Endothelial cell of umbilical vein (primary cell): ENCODE measurements around the gene CTNS. TPM values are rescaled to one million over a fixed set of nuclear protein-coding genes. Genes with fewer than 3 reads are reported as not detected.

ENCODE experiments used
- BruUV-seq: library from RNA; stranded (reverse); fragments of 400-500 nt; replicated peaks from 2 replicates; lab custom pipeline; 2021; lab: Mats Ljungman, UMichigan
- CTCF ChIA-PET: fragments of 300-600, 350-600 bp; sonication (Branson Sonifier 250); formaldehyde crosslinking; loops from one replicate; lab custom pipeline; 2021; ENCODE audit warnings: antibody characterized with exemption, inconsistent platforms; lab: Charles Lee
- POLR2A ChIA-PET: fragments of 300-600, 350-600 bp; sonication (Branson Sonifier 250); formaldehyde crosslinking; loops from one replicate; lab custom pipeline; 2021; ENCODE audit warnings: antibody characterized with exemption, inconsistent platforms; lab: Charles Lee
- DNase-seq: peaks from one replicate; pipeline ENCODE4 v3.0.0-alpha.2; 2011; ENCODE audit warnings: low read depth, low spot score
- FAIRE-seq: peaks from 2 replicates; lab custom pipeline; 2011; peaks lifted over from hg19 to GRCh38; lab: Jason Lieb, UNC
- H2AFZ ChIP-seq: 2 replicates; pipeline ENCODE4 v1.6.0; 2012; ENCODE audit warnings: low read depth, low read length, control low read depth, inconsistent platforms
- H3K27ac ChIP-seq: 2 replicates; pipeline ENCODE4 v1.5.1; 2011; ENCODE audit warnings: low read depth, mild to moderate bottlenecking, control low read depth, low read length, moderate library complexity; ENCODE audit not compliant: insufficient read depth
- H3K27me3 ChIP-seq, 2 experiments: 2 replicates each; pipeline versions ENCODE4 v1.6.0 to v1.6.1; 2011; ENCODE audit warnings: low read length in 2 of 2, mixed read lengths in 1 of 2; ENCODE audit not compliant: control insufficient read depth in 2 of 2, insufficient read depth in 2 of 2
- H3K36me3 ChIP-seq, 2 experiments: 2 replicates in 1 of 2; 3 replicates in 1 of 2; pipeline ENCODE4 v1.5.1; 2011; ENCODE audit warnings: low read length in 2 of 2, mild to moderate bottlenecking in 1 of 2, moderate library complexity in 1 of 2; ENCODE audit not compliant: control insufficient read depth in 2 of 2, insufficient read depth in 2 of 2; ENCODE audit errors: extremely low read depth in 1 of 2
- H3K4me1 ChIP-seq: 3 replicates; pipeline ENCODE4 v1.5.1; 2011; ENCODE audit warnings: mild to moderate bottlenecking, low read length; ENCODE audit not compliant: control insufficient read depth, insufficient read depth; ENCODE audit errors: extremely low read depth
- H3K4me2 ChIP-seq: 2 replicates; pipeline ENCODE4 v1.6.1; 2011; ENCODE audit warnings: low read length, control low read depth, mixed read lengths; ENCODE audit not compliant: insufficient read depth
- H3K4me3 ChIP-seq, 3 experiments: fragments of 200-600 bp in 1 of 3; sonication (generic), shearing (Covaris generic) in 1 of 3; replicated peaks in 1 of 3; 2 replicates each; pipeline ENCODE4 v1.5.1; 2011 to 2016; ENCODE audit warnings: control low read depth in 3 of 3, low read length in 3 of 3, mild to moderate bottlenecking in 2 of 3, inconsistent platforms in 1 of 3, low read depth in 1 of 3, moderate library complexity in 1 of 3; ENCODE audit not compliant: insufficient read depth in 1 of 3
- H3K79me2 ChIP-seq: 2 replicates; pipeline ENCODE4 v1.6.0; 2012; ENCODE audit warnings: low read length, inconsistent platforms; ENCODE audit not compliant: control insufficient read depth, insufficient read depth
- H3K9ac ChIP-seq: replicated peaks from 2 replicates; pipeline ENCODE3; 2011; ENCODE audit warnings: low read length, control low read depth; ENCODE audit not compliant: insufficient read depth; ENCODE audit errors: extremely low read depth
- H3K9me1 ChIP-seq: replicated peaks from 3 replicates; pipeline ENCODE4 v1.6.0; 2011; ENCODE audit warnings: mild to moderate bottlenecking, low read length; ENCODE audit not compliant: control insufficient read depth, insufficient read depth; ENCODE audit errors: extremely low read depth
- H3K9me3 ChIP-seq: replicated peaks from 2 replicates; pipeline ENCODE4 v1.5.1; 2012; ENCODE audit warnings: low read length, inconsistent platforms; ENCODE audit not compliant: control insufficient read depth, insufficient read depth
- H4K20me1 ChIP-seq: replicated peaks from 2 replicates; pipeline ENCODE3; 2011; ENCODE audit warnings: mild to moderate bottlenecking, low read length; ENCODE audit not compliant: control insufficient read depth, insufficient read depth; ENCODE audit errors: extremely low read depth
- CTCF ChIP-seq, 2 donors: IDR thresholded peaks; 1 replicate in 1 of 2; 2 replicates in 1 of 2; pipeline ENCODE4 v1.5.1; 2011; ENCODE audit warnings: low read length in 2 of 2, mild to moderate bottlenecking in 2 of 2, moderate library complexity in 2 of 2, control low read depth in 1 of 2, inconsistent platforms in 1 of 2, low read depth in 1 of 2; ENCODE audit not compliant: insufficient read depth in 1 of 2; ENCODE audit errors: extremely low read depth in 1 of 2
- EZH2 ChIP-seq: IDR thresholded peaks from 2 replicates; pipeline ENCODE4 v1.6.1; 2012; ENCODE audit warnings: borderline replicate concordance, low read depth, mild to moderate bottlenecking, moderate library complexity, low read length, inconsistent platforms; ENCODE audit not compliant: severe bottlenecking
- FOS ChIP-seq: IDR thresholded peaks from 2 replicates; pipeline ENCODE4 v1.6.1; 2011; ENCODE audit warnings: mild to moderate bottlenecking, low read length, moderate library complexity, borderline replicate concordance; ENCODE audit not compliant: insufficient read depth
- GATA2 ChIP-seq: IDR thresholded peaks from 2 replicates; pipeline ENCODE4 v1.7.0; 2011; ENCODE audit warnings: low read depth, mild to moderate bottlenecking, moderate library complexity, mixed read lengths, low read length; ENCODE audit not compliant: insufficient read length, insufficient read depth
- JUN ChIP-seq: IDR thresholded peaks from 2 replicates; pipeline ENCODE4 v1.6.1; 2011; ENCODE audit warnings: borderline replicate concordance, low read depth; ENCODE audit not compliant: insufficient read length, insufficient read depth
- MYC ChIP-seq: IDR thresholded peaks from one replicate; pipeline ENCODE4 v1.6.1; 2011; ENCODE audit warnings: mild to moderate bottlenecking, low read depth, low read length
- POLR2A ChIP-seq: IDR thresholded peaks from 2 replicates; pipeline ENCODE4 v1.6.1; 2012; ENCODE audit warnings: low read depth, mild to moderate bottlenecking, control low read depth, low read length
- POLR2AphosphoS5 ChIP-seq: IDR thresholded peaks from 2 replicates; pipeline ENCODE4 v1.6.1; 2012; ENCODE audit warnings: low read depth, mild to moderate bottlenecking, control low read depth, low read length, moderate library complexity; ENCODE audit not compliant: insufficient read depth
- dilution Hi-C: fragments of 300-500 bp; cut with MboI; formaldehyde crosslinking; loops from one replicate; pipeline ENCODE4 v1.15.0; 2019; ENCODE audit warnings: low sequenced_read_pairs; ENCODE audit not compliant: extremely low pct_ligation_motif_present
- intact Hi-C: fragments of 100-400 bp; cut with micrococcal nuclease; formaldehyde crosslinking; loops from one replicate; pipeline ENCODE4 v1.10.0; 2022
- polyA plus RNA-seq, 4 experiments: library from polyadenylated mRNA; depleted of rRNA in 3 of 4; stranded (reverse) in 3 of 4; unstranded in 1 of 4; fragments of >200 nt; gene quantifications; 2 replicates each; pipeline versions ENCODE4 v1.2.1 to v1.2.3, GENCODE V29; 2011 to 2012; ENCODE audit warnings: missing spikeins in 1 of 4
- total RNA-seq: library from RNA; stranded (reverse); gene quantifications from 2 replicates; pipeline ENCODE4 v1.2.3, GENCODE V29; 2021
- TF ChIP-seq, protein P1 (sequence below): IDR thresholded peaks from 2 replicates; pipeline ENCODE4 v1.6.1; 2011; ENCODE audit not compliant: insufficient read depth, insufficient read length

The CTNS gene
- total and polyA plus RNA-seq, 2 donors (not counting 3 experiments of a cell fraction or from before 2014, with no cell fraction given): 17.9 to 25.9 TPM

DNA sequence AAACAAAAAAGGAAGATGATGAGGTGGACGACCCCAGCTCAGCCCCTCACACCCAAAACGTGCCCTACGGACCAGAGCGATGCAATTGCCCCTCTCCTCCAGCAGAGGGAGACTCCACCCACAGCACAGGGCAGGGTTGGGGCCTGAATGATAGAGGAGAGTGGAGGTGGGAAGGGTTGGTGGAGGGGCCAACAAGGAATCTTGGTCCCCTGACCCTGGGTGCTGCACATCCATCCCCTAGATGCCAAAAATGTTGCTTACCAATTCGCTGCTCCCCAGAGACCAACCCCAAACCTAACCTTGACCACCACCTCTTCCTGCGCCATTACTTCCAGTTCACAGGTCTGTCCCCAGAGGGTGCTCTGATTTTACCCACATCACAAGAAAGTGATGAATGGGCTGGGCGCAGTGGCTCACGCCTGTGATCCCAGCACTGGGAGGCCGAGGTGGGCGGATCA, 46.5 kb downstream of the CTNS start:
- intact Hi-C loops: loop anchor here (2.0 kb wide), 2 partner anchors 40 to 144 kb away; partner anchors contain the start of gene HASPIN
- Histone ChIP-seq H3K4me3 (no peak overlapping the region), H3K4me2 (no peak overlapping the region), H3K4me1 (no peaks in the 10 kb centered on the region), H3K9me1 (no peaks in the 10 kb centered on the region), H3K79me2 (no peaks in the 10 kb centered on the region), H3K9ac (no peak overlapping the region), H3K27ac (no peak overlapping the region), H3K36me3 (no peaks in the 10 kb centered on the region), H2AFZ (no peak overlapping the region), H4K20me1 (no peaks in the 10 kb centered on the region), H3K9me3 (no peaks in the 10 kb centered on the region), H3K27me3 (peaks cover 0 to 7% of the 10 kb centered on the region in 2 experiments)
- POLR2A ChIA-PET: no interaction called here
- dilution Hi-C loops: no loop called here
- DNase-seq: peak; percentile 31
- CTCF ChIA-PET: interaction anchor here (0.6 to 1.8 kb wide), 25 partner anchors 9 to 635 kb away, joined by 3 to 22 read pairs (median 4); partner anchors contain the start of genes HASPIN and P2RX5
- no TSS peak for BruUV-seq
- peak; percentile 38 for FAIRE-seq
- TF ChIP-seq MYC (no peak), CTCF (IDR thresholded peaks at IDR 0.05; ENCODE audit: extremely low read depth in 1 of 2, insufficient read depth in 1 of 2, low read depth in 1 of 2, low read length in 2 of 2) (peak; percentile 93 to 96)

DNA sequence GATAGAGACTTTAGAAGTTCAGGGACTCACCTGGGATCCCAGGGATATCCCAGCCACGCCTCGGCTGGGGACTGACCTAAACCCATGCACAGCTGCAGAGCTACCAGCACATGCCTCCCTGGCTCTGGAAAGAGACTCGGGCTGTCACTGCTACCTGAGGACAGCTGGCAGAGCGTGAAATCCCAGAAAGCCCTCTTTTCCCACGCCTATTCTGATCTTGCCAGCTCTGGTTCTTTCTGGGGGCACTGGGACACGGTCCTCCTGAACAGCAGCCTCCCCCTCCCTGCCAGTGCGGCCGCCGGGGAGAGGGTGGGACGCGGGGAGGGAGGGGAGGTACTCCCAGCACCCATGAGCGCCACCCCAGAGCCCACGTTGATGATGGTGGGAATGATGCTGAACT, 48.6 kb downstream of the CTNS start:
- ChIA-PET POLR2A (no interaction called here), CTCF (no interaction called here)
- FAIRE-seq: no peak
- TF ChIP-seq, protein P1, sequence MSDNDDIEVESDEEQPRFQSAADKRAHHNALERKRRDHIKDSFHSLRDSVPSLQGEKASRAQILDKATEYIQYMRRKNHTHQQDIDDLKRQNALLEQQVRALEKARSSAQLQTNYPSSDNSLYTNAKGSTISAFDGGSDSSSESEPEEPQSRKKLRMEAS: no peak
- no peak for TF ChIP-seq FOS
- no peak for TF ChIP-seq GATA2
- TF ChIP-seq POLR2A: no peak
- no peak for TF ChIP-seq EZH2
- TF ChIP-seq MYC: no peak
- TF ChIP-seq JUN: no peak
- no peak for TF ChIP-seq POLR2AphosphoS5
- no peak for TF ChIP-seq CTCF (IDR thresholded peaks at IDR 0.05; ENCODE audit: extremely low read depth in 1 of 2, insufficient read depth in 1 of 2, low read depth in 1 of 2, low read length in 2 of 2)
- H3K79me2 ChIP-seq: no peaks in the 10 kb centered on the region
- H3K4me2 ChIP-seq: no peak overlapping the region
- no peak overlapping the region for H3K4me3 ChIP-seq
- no peak overlapping the region for H3K9ac ChIP-seq
- H3K36me3 ChIP-seq: no peaks in the 10 kb centered on the region
- intact Hi-C loops: no loop called here
- no TSS peak for BruUV-seq
- no peak overlapping the region for H3K27ac ChIP-seq
- H3K9me3 ChIP-seq: no peaks in the 10 kb centered on the region
- no peak for DNase-seq
- dilution Hi-C loops: no loop called here
- H2AFZ ChIP-seq: no peak overlapping the region
- H3K9me1 ChIP-seq: no peaks in the 10 kb centered on the region
- no peaks in the 10 kb centered on the region for H4K20me1 ChIP-seq
- H3K4me1 ChIP-seq: no peaks in the 10 kb centered on the region
- H3K27me3 ChIP-seq: peaks cover 0 to 7% of the 10 kb centered on the region in 2 experiments
